ENCODE data around the gene COL26A1. TPM values are rescaled to one million over a fixed set of nuclear protein-coding genes. Genes with fewer than 3 reads are reported as not detected.
A peak's percentile ranks its signal among the peaks of the same experiment; 100 is the strongest.
"Not testable (repeated sequence)": the region's sequence is repeated elsewhere in the genome, so short reads cannot be mapped to it uniquely, and the experiment has no call there.

Gene COL26A1
- total RNA-seq, 2 donors from 2014 or later = not detected

DNA sequence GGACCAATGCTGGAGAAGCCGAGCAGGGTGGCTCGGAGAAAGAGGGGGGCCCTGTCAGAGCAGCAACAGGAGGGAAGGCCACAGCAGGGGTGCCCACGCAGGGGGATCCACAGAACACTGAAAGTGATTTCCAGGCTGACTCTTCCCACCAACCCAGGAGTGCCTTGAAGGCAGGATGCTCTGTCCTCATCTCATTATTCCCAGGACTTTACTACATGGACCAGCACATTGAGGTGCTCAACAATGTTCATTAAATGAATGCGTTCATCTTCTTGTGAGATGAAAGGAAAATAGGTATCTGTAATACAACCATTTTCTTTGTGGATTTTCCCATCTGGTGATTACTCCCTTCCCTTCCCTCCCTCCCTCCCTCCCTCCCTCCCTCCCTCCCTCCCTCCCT is 71.0 kb downstream of the COL26A1 start:
- intact Hi-C loops (cut with DNase I, micrococcal nuclease) = no loop called here
- no peak for DNase-seq
- ATAC-seq = no peak

DNA sequence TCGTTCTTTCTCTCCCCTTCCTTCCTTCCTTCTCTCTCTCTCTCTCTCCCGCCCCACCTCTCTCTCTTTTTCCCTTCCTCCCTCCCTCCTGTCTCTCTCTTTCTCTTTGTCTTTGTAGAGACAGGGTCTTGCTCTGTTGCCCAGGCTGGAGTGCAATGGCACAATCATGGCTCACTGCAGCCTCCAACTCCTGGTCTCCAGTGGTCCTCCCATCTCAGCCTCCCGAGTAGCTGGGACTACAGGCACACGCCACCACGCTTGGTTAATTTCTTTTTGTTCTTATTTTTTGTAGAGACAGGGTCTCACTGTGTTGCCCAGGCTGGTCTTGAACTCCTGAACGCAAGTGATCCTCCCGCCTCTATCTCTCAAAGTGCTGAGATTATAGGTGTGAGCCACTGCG is 71.5 kb downstream of the COL26A1 start:
- intact Hi-C loops (cut with DNase I, micrococcal nuclease); DNase-seq; ATAC-seq: not testable (repeated sequence)

DNA sequence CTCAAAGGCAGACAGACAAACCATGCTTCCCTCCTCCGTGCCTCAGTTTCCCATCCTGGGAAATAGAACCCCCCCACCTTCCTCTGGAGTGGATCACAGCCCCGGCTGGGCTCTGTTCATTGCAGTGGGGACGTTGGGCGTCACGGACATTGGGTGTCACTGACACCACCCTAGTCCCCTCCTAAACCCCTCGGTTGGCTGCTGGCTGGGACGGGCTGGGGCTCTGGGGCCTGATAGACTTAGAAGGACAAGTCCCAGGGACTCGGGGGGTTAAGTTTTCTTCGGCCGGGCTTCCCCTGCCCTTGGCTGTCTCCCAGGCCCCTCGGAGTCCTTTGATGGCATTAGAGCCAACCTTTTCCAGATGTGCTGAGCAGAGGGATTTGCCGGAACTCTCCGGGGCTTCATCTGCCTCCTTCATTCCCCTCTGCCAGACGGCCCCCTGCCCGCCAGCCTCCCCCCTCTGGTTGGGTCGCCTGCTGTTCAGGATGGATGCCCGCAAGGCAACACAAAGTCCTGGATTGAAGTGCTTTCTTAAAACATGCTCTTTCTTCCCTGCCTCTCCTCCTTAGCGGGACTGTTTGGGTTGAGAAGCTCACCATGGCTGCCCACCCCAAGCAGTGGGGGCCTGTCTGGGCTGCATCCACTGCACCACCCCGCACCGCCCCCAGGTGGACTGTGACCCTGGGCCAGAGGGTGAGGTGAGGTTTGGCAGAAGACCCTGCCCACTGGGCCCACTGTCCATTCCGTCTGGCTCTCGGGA is 73.0 kb downstream of the COL26A1 start:
- intact Hi-C loops (cut with DNase I, micrococcal nuclease) = no loop called here
- DNase-seq (no peak), ATAC-seq (no peak)

DNA sequence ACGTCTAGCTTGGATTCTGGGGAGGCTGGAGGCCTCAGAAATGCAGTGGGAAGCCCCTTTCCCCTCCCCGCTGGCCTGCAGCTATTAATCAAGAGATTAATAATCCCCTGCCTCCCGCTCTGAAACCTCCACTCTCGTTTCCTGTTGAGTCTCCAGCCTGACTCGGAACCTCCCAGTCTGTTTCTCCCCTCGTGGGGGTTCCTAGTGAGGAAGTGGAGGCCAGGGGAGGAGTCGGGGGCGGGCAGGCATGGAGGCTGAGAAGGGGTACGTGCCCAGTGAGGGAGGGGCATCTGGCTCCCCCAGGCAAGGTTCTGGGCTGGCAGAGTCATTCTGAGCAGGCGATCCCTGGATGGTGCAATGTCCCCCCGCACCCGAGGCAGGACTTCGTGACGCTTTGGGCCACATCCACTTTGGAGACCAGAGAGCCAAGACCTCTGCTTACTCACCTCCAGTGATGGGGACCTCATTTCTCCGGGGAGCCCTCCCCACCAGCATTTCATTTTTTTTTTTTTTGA is 73.6 kb downstream of the COL26A1 start:
- ATAC-seq (no peak), DNase-seq (no peak)
- intact Hi-C loops (cut with DNase I, micrococcal nuclease) = no loop called here

DNA sequence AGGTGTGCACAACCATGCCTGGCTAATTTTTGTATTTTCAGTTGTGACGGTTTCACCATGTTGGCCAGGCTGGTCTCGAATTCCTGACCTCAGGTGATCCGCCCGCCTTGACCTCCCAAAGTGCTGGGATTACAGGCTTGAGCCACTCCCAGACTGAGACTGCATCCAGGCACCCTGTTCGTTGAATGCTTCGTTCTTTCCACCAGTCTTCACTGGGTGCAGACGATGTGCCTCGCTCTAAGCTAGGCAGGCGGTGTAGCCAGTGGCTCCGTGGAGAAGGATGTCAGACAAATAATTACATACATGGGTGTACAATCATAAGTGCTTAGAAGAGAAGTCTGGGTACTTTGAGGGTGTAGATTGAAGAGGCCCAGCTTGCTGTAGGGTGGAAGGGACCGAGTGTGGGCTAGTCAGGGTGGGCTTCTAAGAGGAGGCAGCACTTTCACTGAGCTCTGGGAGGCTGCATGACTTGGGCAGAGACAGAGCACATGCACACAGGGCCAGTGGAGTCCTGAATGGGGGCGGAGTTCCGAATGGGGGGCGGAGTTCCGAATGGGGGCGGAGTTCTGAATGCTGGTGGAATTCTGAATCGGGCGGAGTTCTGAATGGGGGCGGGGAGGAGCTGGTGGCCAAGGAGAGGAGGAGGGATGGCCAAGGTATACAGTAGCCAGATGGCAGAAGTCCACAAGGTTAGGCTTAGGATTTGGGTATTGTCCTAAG is 74.3 kb downstream of the COL26A1 start:
- intact Hi-C loops (cut with DNase I, micrococcal nuclease) = no loop called here
- DNase-seq (peak in 1 of 2 donors; percentile 15), ATAC-seq (peak; percentile 38)

DNA sequence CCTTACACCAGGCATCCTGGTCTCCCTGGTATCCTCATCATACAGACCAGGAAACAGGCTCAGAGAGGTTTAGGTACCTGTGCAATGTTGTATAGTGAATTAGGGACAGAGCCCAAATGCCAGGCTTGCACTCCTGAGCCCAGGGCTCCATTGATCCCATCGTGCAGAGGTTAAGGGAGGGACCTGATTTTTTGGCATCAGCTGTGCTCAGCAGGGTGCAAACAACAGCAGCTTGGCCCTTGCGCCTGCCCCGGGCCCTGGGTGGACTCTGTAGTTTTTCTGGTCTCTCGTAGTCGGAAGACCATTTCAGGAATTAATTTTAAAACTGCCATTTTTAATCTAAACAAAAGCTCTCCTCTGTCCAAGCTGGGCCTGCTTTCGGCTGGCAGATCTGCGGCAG is 79.2 kb downstream of the COL26A1 start:
- DNase-seq (no peak), ATAC-seq (no peak)
- intact Hi-C loops (cut with DNase I, micrococcal nuclease) = no loop called here

DNA sequence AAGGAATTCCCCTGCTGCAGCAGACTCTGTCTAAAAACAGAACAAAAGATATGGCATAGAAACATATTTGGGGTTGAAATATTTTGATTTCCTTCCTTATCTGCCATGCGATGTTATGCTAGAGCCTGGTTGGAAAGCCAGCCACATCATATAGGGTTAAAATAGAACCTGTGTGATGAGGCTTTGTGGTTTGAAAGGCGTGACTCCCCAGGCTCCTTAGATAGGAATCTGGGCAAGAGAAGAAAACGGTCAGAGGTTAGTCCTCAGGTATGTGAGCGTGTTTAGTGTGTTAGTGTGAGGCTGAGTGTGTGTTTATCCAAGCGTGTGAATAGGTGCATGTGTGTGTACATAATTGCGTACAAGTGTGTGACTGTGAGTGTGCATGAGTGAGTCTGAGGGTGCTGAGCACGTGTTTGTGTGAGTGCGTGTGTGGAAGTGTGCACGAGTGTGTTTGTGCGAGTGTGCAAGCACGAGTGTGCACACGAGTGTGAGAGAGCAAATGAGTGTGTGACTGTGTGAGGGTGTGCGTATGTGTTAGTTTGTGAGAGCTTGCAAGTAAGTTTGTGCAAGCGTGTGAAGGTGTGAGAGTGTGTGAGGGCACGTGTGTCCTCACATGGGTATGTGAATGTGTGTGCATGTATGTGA is 79.9 kb downstream of the COL26A1 start:
- DNase-seq (no peak), ATAC-seq (no peak)
- intact Hi-C loops (cut with DNase I, micrococcal nuclease) = no loop called here

DNA sequence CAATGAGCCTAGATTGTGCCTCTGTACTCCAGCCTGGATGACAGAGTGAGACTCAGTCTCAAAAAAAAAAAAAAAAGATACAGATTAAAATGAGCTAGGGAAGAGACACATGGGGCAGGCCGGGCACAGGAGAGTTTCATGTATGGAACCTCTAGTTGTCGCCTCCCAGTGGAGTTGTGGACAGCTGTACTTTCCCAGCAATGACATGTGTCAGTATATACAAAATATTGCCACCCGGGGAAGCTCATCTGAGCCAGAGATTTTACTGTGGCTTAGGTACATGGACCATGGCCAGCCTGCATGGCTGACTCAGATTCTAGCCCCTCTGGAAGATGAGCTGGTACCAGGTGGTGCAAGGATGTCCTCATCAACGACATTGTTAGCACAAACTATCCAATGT is 87.4 kb downstream of the COL26A1 start:
- no peak for ATAC-seq
- intact Hi-C loops (cut with DNase I, micrococcal nuclease) = no loop called here

DNA sequence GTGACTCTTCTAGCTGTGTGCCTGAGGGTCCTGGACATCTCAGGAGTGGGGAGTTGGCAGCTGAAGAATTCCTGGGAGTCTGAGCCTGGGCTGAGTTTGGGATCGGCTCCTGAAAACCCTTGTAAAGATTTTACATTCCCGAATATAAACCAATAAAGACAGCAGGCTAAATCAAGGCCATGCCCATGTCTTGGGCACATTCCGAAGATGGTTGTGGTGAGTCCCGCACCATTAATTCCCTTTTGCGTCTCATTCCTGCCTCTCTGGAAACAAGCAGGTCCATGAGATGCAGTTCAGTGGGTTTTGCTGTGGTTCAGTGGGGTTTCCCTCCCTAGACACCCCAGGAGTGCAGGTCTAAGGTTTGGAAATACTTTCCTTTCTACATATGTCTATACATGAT is 90.9 kb downstream of the COL26A1 start:
- DNase-seq = no peak
- no peak for ATAC-seq
- intact Hi-C loops (cut with DNase I, micrococcal nuclease) = no loop called here

More for the DNA sequence above, 87.4 kb downstream of the COL26A1 start:
- no peak for DNase-seq

DNA sequence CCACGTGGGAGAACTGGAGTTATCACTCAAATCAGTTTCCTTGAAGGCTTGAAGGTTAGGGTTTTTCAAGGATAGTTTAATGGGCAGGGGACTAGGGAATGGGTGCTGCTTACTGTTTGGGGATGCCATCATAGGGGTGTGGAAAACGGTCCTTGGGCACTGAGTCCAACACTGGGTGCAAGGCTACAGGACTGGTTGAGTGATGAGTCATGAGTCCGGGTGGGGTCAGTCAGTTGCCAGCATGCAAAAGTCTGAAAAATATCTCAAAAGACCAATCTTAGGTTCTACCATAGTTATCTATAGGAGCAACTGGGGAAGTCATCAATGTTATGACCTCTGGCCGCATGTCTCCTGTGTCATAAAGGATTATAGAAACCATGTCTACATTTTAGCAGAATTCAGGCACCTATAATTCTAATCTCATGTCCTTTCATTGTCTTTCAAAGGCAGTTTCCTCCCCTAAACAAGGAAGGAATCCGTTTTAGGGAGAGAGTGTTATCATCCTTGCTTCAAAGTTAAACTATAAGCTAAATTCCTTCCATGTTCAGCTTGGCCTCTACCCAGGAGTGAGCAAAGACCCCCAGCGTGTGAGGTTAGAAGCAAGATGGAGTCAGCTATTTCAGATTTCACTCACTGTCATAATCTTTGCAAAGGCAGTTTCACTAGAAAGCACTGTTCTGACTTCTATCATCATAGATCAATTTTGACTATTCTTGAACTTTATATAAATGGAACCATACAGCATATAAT is 94.5 kb downstream of the COL26A1 start:
- DNase-seq = no peak
- intact Hi-C loops (cut with DNase I, micrococcal nuclease) = no loop called here
- no peak for ATAC-seq

DNA sequence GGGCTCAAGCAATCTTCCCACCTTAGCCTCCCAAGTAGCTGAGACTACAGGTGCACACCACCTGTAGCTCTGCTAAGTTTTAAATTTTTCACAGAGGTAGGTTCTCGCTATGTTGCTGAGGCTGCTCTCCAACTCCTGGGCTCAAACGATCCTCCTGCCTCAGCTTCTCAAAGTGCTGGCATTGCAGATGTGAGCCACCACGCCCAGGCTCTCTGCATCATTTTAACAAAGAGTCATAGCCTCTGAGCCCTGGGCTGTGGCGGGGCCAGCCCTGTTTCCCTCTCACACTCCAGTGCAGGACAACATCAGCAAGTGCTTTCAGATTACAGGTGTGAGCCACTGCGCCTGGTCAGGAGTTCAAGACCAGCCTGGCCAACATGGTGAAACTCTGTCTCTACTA is 102.5 kb downstream of the COL26A1 start:
- intact Hi-C loops (cut with DNase I, micrococcal nuclease) = no loop called here
- DNase-seq (no peak), ATAC-seq (no peak)

DNA sequence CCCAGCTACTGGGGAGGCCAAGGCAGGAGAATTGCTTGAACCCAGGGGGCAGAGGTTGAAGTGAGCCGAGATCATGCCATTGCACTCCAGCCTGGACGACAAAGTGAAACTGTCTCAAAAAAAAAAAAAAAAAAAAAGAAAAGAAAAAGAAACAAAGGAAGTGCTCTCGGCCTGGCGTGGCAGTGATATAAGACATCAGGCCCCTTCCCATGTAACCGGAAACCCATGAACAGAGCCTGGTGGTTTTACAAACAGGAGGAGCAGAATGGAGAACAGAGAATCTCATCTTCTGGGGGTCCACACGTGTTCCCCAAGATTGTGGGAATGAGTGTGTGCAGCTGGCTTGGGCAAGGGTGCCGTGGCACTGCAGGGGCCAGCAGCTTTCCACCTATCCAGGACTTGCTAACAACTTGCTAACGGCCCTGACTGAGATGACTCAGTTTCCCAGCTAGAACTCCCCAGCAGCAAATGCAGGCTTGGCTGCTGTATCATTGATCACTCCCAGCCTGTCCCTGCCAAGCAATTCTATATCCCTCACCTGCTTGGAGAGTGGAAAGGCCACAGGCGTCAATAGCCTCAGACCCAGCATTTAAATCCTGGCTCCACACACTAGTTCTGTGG is 103.0 kb downstream of the COL26A1 start:
- intact Hi-C loops (cut with DNase I, micrococcal nuclease) = no loop called here
- DNase-seq = no peak
- no peak for ATAC-seq

DNA sequence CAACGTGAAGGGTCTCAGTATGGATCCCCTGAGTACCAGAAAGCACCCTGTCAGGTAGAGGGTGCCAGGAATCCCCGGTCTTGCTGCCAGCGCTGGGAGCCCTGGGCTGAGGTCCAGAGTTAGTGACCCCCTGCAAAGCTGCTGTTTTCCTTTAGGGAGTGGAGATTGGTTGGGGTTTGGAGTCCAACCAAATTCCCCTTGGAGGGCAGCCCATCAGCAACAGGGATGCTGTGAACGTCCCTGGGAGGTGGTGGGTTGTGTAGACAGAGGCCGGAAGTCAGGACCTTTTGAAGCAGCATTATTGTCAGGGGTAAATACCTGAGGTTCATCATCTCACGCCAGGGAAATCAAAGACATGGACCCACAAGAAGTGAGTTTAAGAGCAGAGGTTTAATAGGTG is 104.2 kb downstream of the COL26A1 start:
- no peak for ATAC-seq

DNA sequence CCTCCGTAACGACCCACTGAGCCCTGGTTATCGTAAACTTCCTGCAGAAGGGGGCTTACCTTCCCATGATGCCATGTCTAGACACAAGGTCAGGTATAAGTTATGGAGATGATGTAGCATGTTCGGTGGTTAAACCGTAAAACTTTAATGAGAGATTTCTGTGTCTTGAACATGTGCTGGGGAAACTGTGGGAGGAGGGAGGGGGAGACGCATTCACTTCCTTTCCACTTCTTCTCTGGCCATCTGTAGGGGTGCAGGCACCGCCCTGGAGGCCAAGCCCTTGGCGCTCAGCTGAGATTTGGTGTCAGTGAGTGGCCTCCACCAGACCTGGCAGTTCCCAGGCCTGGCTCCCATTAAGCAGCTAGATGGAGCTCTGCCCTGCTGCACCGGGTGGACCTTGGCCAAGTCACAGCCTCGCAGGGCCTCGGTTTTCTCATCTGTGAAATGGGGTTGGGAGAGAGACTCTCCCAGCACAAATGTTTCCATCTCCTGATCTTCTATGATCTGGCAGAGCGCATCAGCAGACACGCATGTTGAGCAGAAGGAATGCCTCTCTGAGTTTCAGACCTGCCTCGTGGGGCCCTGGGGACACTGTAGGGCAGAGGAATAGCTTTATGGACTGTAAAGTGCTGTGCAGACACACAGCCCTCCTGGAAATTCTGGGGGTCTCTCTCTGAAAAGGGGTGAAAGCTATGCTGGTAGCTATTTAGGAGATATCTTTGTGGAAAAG is 106.0 kb downstream of the COL26A1 start:
- intact Hi-C loops (cut with DNase I, micrococcal nuclease) = no loop called here

More for the DNA sequence above, 104.2 kb downstream of the COL26A1 start:
- intact Hi-C loops (cut with DNase I, micrococcal nuclease) = no loop called here
- DNase-seq = no peak

DNA sequence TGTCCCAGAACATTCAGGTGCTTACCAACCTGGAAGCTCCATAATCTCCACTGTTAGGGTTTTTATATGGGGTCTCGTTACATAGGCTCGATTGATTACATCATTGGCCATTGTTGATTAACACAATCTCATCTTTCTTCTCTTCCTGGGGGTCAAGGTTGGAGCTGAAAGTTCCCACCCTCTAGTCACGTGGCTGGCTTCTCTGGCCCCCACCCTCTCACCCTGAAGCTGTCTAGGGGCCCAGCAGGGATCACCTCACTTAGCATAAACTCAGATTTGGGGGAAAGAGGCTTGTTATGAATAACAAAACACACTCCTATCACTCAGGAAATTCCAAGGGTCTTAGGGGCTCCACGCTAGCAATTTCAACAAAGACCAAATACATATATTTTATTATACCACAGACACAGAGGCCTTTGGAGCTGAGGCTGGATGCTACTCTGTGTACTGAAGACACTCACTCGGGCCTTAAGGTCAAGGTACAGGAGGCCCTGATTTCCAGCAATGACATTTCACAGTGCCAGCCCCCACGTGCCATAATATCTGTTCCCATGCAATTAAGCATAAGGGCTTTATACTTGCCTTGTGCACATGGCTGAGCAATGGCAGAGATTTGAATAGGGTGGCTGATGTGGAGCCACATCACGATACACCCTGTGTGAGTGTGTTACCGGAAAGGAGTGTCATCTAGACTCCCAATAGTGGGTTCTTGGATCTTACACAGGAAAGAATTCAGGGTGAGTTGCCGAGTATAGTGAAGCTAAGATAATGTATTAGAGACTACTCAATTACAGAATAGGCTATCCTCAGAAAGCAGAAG is 108.2 kb downstream of the COL26A1 start:
- intact Hi-C loops (cut with DNase I, micrococcal nuclease) = no loop called here
- ATAC-seq (no peak), DNase-seq (no peak)

More for the DNA sequence above, 106.0 kb downstream of the COL26A1 start:
- ATAC-seq (no peak), DNase-seq (no peak)

DNA sequence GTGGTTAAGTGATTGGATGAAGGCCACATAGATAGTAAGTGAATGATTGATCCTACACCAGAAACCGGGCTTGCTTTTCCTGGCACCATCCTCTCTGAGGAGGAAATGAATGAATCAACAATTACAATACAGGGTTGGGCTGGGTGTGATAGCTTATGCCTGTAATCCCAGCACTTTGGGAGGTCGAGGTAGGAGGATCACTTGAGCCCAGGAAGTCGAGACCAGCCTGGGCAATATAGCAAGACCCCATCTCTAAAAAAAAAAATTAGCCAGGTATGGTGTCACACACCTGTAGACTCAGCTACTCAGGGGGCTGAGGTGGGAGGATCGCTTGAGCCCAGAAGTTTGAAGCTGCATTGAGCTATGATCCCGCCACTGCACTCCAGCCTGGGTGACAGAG is 111.5 kb downstream of the COL26A1 start:
- DNase-seq (no peak), ATAC-seq (no peak)
- intact Hi-C loops (cut with DNase I, micrococcal nuclease) = no loop called here

DNA sequence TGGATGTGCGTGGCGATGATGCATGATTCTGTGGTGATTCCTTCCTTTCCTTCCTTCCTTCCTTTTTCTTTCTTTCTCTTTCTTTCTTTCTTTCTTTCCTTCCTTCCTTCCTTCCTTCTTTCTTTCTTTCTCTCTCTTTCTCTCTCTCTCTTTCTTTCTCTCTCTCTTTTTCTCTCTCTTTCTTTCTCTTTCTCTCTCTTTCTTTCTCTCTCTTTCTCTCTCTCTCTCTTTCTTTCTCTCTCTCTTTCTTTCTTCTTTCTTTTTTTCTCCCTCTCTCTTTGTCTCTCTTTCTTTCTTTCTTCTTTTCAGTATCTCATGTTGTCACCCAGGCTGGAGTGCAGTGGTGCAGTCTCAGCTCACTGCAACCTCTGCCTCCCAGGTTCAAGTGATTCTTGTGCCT is 113.0 kb downstream of the COL26A1 start:
- DNase-seq; ATAC-seq; intact Hi-C loops (cut with DNase I, micrococcal nuclease): not testable (repeated sequence)
